HG03469 (cell line): ENCODE results near the gene GFRA3.
"Not testable (repeated sequence)": the region's sequence is repeated elsewhere in the genome, so short reads cannot be mapped to it uniquely, and the experiment has no call there.

Experiments used
- ATAC-seq: cut with Tn5 transposase; IDR thresholded peaks from one replicate; pipeline ENCODE4 v1.9.1; 2021; ENCODE audit warnings: mild to moderate bottlenecking, moderate library complexity, moderate number of reproducible peaks; ENCODE audit not compliant: unreplicated experiment

Gene GFRA3

DNA sequence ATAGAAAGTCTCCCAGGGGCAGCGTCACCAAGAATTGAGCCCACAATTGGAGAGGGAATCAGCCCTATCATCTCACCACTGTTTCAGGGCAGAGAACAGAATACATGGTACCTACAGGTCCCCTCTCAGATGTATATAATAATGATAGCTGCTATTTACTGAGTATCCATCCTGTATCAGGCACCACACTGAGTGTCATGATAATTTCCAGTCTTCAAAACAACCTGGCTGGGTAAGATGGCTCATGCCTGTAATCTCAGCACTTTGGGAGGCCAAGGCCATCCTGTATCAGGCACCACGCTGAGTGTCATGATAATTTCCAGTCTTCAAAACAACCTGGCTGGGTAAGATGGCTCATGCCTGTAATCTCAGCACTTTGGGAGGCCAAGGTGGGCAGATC is 26.6 kb downstream of the GFRA3 start:
- not testable (repeated sequence) for ATAC-seq

- ATAC-seq: no peak
Measured at GRCh38 chr5:138246822-138247221, 27.6 kb downstream of the GFRA3 start.

- no peak for ATAC-seq
Measured at GRCh38 chr5:138246334-138246733, 28.1 kb downstream of the GFRA3 start.

GRCh38 chr5:138245717-138246116 is 28.7 kb downstream of the GFRA3 start:
- no peak for ATAC-seq

GRCh38 chr5:138243794-138244193 is 30.6 kb downstream of the GFRA3 start:
- no peak for ATAC-seq

- ATAC-seq: no peak
Measured at GRCh38 chr5:138241688-138242571, 32.5 kb downstream of the GFRA3 start.

DNA sequence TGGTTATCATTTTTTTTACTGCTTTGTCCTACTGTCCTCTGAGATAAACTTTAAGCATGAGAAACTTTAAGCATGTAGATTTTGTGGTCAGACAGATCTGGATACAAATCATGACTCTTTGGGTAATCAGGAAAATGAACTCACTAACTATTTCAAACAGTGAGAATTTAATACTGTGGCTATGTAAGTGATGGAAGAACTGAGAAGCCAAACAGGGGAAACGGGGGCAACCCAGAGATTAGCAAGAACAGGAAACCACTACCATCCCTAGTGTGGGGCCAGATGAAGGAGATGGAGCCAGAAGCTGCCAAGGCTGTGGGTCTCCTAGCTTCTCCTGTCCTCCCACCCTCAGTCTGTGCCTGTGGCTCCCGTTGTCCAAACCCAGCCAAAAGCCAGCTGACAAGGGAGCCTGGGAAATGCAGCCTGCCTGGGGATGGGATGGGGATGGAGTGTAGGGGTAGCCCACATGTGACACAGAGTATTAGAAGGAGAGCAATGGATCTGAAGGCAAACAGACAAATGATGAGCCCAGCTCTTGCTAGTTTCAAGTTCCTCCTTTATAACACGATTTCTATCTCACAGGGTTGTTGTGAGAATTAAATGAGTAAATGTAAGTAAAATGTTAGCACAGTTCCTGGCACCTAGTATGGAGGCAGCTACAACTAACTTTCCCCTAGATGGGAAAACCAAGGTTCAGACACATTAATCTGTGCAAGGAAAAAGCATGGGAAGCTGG is 33.6 kb downstream of the GFRA3 start:
- no peak for ATAC-seq

DNA sequence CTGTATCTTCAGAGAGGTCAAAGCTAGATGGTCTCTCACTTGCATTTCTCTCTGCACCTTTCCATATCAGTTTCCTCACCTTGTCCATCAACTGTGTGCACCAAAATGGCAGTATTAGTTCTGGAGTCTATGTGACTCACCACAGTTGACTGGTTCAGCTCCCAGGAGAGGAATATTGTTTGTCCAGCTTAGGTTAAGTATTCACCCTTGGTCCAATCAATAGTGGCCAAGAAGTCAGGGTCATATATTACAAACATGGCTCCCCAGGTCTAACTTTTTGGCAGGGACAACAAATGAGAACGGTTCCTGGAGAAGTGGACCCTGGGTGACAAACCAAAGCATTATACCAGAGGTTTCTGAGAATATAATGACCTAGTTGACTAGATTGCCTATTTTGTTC is 36.4 kb downstream of the GFRA3 start:
- no peak for ATAC-seq

- no peak for ATAC-seq
Measured at GRCh38 chr5:138234651-138235050, 39.8 kb downstream of the GFRA3 start.

- ATAC-seq: no peak
Measured at GRCh38 chr5:138233280-138233679, 41.1 kb downstream of the GFRA3 start.

- no peak for ATAC-seq
Measured at GRCh38 chr5:138230981-138231589, 43.3 kb downstream of the GFRA3 start.

- no peak for ATAC-seq
Measured at GRCh38 chr5:138230261-138230660, 44.2 kb downstream of the GFRA3 start.

- ATAC-seq: no peak
Measured at GRCh38 chr5:138229387-138229786, 45.0 kb downstream of the GFRA3 start.

DNA sequence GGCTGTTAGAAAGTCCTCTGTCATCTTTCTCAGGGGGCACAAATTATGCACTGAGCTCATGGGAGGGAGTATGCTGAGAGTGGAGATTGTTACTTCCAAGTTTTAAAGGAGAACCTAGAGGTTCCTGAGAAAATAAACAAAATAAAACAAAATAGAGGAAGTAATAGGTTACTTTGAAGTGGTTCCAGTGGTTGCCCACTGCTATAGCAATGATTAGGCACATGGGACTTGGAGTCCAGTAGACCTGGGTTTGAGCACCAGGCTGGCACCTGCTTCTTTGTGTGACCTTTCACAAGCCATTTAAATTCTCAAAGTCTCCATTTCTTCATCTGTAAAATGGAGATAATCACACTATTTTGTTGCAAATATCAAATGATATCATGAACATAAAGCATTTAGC is 47.5 kb downstream of the GFRA3 start:
- no peak for ATAC-seq

DNA sequence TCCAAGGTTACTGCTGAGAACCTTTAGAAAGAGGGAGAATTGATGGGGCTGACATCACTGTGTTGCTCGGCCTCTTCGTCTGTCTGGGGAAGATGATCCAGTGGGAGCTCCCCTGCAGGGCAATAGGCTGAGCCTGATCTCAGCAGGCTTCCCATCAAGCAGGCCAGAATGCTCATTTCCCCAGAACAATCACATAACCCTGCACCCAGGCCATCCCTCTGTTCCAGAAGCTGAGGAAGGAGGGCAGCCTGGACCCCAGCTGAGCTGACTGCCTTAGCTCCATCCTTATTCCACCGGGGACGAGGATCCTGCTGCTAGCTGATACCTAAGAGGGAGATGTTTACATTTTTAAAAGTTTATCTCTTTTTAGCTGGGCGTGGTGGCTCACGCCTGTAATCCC is 49.7 kb downstream of the GFRA3 start:
- no peak for ATAC-seq

DNA sequence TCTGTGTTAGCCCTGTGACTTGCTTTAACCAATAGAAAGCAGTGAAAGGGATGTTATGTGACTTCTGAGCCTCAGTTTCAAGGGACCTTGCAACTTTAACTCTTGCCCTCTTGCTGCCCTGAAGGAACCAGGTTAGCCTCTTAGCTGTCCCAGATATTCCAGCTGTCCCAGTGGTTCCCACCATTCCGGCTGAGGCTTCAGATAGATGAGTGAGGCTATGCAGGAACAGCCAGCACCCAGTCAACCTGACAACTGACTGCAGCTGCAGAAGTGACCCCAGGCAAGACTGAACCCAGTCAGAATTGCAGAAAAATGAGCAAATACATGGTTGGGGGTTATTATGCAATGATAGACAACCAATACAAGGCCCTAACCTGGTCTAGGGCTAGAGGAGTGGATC is 50.9 kb downstream of the GFRA3 start:
- ATAC-seq: no peak

DNA sequence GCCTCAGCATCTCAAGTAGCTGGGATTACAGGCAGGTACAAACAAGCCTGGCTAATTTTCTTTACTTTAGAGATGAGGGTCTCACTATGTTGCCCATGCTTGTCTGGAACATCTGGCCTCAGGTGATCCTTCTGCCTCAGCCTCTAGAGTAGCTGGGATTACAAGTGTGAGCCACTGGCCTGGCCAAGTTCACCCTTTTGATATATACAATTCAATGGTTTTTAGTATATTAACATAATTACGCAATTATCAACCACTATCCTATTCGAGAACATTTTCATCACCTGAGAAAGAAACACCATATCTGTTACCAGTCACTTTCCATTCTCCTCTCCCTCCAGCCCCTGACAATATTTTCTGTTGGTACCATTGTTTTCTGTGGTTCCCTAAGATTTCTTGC is 57.6 kb downstream of the GFRA3 start:
- no peak for ATAC-seq

GRCh38 chr5:138213161-138214029 is 61.0 kb downstream of the GFRA3 start, which contains the start of gene CDC23:
TSS of gene CDC23 (minus strand) at chr5:138213323. CDS start at chr5:138213312, 11 bp downstream.
- ATAC-seq: peak; percentile 83

DNA sequence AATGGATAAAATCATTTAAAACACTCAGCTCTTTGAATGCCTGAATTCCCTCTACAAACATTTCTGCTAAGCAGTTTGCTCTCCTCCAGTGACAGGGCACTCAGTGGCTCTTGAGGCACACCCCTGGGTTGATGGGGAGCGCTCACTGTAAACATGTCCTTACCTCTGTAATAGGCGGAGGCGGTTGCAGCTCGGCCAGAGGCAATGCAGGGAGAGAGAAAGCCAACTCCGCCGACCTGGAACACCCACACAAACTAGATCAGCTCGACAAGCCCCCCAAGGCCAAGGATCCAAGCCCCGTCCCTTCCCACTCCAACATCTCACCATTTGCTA is 61.6 kb downstream of the GFRA3 start:
- ATAC-seq: no peak

DNA sequence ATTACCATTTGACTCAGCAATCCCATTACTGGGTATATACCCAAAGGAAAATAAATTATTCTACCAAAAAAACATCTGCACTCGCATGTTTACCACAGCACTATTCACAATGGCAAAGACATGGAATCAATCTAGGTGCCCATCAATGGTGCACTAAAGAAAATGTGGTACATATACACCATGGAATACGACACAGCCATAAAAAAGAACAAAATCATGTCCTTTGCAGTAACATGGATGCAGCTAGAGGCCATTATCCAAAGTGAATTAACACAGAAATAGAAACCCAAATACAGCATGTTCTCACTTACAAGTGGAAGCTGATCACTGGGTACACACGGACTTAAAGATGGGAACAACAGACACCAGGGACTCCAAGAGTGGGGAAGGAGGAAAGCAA is 63.4 kb downstream of the GFRA3 start:
- ATAC-seq: no peak
